HG03354 (cell line): Measurements from ENCODE around the gene ULBP1.
A peak's percentile ranks its signal among the peaks of the same experiment; 100 is the strongest.
"Not testable (repeated sequence)": the region's sequence is repeated elsewhere in the genome, so short reads cannot be mapped to it uniquely, and the experiment has no call there.

Experiments
- ATAC-seq: cut with Tn5 transposase; IDR thresholded peaks from one replicate; pipeline ENCODE4 v1.9.1; 2021; ENCODE audit warnings: mild to moderate bottlenecking; ENCODE audit not compliant: unreplicated experiment, poor library complexity, severe bottlenecking

The ULBP1 gene

DNA sequence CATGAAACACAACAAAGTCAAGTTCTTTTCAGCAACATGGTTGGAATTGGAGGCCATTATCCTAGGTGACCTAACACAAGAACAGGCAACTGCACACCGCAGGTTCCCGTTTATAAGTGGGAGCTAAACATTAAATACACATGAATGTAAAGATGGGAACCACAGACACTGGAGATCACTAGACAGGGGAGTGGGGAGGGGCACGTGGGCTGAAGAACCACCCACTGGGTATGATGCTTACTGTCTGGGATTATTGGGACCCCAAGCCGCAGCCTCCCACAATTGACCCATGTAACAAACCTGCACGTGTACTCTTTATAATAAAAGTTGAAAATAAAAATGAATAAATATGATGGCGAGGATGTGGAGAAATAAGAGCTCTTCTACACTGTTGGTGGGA lies 32.2 kb upstream of the ULBP1 start:
- no peak for ATAC-seq

GRCh38 chr6:149933036-149933435 lies 30.7 kb upstream of the ULBP1 start:
- no peak for ATAC-seq

DNA sequence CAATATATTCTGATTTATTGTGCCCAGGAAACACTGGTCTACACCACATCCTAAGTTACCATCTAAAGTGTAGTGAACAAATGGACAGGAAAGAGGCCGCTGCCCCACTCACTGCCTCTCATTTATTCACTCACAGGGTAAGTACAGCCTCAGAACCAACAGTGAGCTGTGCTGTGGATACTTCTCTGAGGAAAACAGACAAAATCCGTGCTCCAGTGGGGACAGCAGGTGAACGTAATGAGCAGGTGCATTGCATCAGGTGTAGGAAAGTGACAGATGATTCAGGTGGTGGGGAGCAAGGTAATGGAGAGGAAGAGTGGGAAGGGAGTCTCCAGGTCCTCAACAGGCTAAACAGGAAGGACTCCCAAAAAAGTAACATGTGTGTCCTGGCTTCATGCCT lies 30.3 kb upstream of the ULBP1 start:
- no peak for ATAC-seq

GRCh38 chr6:149934249-149935156 lies 29.2 kb upstream of the ULBP1 start:
- ATAC-seq = no peak

GRCh38 chr6:149935246-149935645 lies 28.5 kb upstream of the ULBP1 start:
- no peak for ATAC-seq

DNA sequence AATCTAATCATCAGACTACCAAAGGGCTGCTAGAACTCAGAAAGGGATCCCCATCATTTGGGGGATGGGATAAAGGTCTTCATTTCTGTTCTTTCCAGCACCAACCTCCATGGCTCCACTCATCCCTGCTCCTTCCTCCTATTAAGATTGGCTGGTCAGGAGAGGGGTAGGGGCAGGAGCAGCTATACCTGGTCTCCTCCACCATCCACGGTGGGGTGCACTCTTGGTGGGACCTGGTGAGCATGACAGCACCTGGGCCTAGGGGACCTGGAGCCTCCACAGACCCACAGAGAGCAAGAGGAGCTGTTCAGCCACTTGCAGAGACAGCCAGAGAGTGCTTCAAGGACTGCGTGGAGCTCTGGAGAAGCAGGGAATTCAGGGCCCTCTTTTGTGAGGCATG lies 28.1 kb upstream of the ULBP1 start:
- no peak for ATAC-seq

DNA sequence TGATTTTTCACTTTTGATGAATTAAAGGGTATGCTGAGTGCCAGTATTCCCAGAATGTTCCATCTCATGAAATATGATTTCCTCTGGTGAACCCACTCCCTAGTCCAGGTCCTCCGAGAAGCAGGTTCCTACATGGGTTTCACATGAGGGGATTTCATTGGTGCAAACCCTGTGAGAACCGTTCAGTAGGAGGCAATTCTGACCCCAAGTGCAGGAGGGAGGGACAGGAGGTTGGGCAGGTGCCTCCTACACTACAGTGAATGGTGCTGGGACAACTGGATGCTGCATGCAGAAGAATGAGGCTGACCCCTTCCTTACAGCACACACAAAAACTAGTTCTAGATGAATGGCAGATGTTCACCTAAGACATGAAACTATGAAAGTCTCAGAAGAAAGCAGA lies 27.0 kb upstream of the ULBP1 start:
- no peak for ATAC-seq

DNA sequence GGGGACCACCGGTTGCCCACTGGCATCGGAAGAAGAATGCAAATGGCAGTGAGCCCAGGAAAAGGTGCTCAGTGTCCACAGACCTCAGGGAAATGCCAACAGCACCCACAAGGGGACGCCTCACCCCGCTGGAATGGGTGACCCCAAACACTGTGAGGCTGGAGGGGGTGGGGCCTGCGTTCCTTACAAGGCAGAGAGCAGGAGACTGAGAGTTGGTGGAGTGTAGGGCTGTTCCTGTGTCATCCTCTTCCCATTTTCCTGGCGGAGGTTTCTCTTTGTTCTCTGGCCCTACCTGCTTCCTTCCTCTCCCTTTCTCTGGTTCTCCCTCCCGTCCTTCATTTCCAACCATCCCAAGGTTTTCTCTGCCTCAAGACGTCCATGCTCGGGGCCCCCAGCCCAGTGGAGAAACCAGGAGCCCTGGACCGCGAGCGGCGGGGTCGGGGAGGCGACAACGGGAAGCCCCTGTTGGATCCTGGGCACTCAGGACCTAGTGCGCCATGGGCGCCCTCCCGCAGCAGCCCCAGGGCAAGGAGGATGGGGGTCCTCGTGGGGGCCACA lies 25.7 kb upstream of the ULBP1 start:
- ATAC-seq = not testable (repeated sequence)

DNA sequence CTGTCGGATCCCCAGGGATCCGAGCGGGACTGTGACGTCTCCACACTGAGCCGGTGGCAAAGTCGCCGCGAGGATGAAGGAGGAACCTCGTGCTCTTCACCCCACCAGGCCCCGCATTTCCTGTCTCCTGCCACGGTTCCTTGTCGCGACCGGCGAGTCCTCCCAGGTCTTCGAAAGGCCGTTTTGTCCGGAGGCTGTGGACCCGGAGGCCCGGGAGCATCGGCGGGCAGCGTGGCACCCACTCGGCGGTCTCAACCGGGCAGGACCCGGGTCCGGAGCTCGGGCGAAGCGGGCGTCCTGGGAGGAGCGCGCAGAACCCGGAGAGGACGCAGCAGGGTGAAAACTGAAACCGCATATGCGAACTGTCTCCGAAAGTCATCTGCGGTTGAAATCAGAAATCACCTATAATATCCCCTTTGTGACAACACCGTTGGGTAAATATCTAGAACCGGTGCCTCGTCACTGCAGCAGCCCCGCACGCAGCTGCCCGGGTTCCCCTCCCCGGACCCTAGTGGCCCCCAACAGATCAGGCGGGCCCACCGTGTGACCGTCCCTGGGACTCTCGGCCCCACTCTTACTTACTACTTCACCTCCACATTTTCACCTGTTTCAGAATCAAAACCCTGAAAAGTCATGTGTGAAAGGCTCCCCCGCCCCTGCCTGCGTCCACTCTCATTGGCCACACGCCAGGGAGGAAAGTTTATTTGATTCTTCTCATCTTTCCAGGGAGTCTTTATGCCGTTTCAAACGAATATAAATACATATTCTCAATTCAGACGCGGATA lies 25.0 kb upstream of the ULBP1 start:
- ATAC-seq = peak; percentile 87

DNA sequence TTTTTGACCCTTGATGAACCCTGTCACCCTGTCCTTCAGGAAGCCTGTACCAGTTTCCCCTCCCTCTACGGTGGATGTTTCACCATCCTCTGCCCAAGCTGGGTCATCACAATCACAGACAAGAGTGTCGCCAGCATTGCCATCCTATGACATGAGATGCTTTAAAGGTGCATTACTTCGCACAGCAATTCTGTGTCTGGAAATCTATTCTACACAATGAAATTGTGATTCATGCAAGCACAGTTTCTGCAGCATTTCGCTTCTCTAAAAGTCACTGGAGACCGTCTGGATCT lies 24.4 kb upstream of the ULBP1 start:
- ATAC-seq = no peak

GRCh38 chr6:149939909-149940671 lies 23.7 kb upstream of the ULBP1 start:
- ATAC-seq = no peak

- no peak for ATAC-seq
Measured at GRCh38 chr6:149940672-149940982, 23.1 kb upstream of the ULBP1 start.

DNA sequence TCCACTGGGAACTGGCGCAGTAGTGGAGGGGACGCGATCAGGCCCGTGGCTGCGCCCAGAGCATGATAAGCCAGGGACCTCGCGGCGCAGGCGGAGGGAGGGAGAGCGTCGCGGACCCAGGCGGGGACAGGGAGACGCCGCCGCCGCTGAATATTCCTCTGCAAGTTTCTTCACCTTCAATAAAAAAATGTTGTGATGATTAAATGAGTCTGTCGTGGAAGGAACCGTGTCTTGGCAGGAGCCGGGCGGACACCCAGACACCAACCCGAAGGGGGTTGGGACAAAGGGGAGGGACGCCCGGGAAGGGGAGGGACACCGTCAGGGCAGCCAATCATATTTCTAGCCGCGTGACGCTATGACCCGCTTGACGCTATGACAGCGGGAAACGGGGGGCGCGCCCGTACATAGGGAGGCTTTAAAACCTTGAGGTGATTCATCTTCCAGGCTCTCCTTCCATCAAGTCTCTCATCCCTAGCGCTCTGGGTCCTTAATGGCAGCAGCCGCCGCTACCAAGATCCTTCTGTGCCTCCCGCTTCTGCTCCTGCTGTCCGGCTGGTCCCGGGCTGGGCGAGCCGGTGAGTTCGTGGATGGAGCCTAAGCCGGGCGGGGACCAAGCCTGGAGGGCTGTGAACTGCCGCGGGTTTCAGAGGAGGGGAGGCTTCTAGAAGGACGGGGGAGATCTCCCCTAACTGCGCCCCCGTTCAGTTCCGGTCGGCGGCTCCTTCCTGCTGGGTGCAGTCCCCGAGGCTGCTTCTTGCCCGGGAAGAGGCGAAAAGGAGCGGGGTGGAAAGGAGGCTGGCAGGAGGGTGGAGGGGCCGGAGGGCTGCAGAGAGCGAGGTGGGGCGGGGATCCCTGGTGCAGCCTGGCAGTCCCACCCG lies 21.9 kb upstream of the ULBP1 start, which contains the start of gene ULBP2:
TSS of gene ULBP2 (plus strand) at position 432 of the 878 bp plus-strand sequence. CDS start at position 491, 59 bp downstream.
- ATAC-seq = no peak

- ATAC-seq = no peak
Measured at GRCh38 chr6:149942461-149942829, 21.3 kb upstream of the ULBP1 start.

DNA sequence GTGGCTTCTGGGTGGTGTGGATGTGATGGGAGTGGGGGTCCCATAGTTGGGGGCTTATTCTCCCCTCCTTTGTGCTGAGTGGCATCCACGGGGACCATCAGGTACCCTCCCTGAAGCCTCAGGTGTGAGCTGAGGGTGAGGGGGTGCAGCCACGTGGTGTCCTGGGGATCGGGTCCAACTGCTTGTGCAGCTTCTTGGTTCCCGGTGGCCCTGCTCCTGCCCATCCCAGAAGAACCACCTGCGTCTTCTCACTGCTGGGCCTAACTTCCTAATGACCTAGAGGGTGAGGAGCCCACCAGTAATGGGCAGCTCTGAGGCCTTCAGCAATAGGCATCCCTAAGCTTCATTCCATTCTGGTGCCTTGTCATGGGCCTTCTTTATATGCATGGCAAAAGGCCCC lies 20.4 kb upstream of the ULBP1 start:
- ATAC-seq = not testable (repeated sequence)

DNA sequence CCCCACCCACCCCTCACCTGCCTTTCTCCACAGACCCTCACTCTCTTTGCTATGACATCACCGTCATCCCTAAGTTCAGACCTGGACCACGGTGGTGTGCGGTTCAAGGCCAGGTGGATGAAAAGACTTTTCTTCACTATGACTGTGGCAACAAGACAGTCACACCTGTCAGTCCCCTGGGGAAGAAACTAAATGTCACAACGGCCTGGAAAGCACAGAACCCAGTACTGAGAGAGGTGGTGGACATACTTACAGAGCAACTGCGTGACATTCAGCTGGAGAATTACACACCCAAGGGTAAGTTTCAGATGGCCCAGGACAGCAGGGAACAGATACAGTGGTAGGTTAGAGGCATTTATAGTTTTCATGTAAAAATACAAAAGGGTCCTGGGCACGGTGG lies 18.5 kb upstream of the ULBP1 start:
- ATAC-seq = not testable (repeated sequence)

DNA sequence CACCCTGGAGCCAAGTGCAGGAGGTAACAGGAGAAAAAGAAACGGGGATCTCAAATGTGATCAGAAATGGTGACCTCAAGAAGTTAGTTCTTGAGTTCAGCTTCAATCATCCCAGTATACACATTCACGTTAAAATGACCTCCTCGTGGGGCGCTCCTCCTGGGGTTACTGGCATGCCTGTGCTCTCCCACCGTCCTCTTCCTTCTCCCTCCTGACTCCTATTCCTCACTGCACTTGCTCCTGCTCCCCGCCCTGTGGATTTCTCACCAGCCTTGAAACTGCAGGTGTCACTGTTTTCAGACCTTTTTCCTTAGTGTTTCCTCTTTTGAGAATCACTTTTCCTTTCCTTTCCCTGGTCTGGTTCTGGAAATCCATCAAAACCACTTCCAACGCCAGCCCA lies 17.1 kb upstream of the ULBP1 start:
- ATAC-seq = not testable (repeated sequence)

DNA sequence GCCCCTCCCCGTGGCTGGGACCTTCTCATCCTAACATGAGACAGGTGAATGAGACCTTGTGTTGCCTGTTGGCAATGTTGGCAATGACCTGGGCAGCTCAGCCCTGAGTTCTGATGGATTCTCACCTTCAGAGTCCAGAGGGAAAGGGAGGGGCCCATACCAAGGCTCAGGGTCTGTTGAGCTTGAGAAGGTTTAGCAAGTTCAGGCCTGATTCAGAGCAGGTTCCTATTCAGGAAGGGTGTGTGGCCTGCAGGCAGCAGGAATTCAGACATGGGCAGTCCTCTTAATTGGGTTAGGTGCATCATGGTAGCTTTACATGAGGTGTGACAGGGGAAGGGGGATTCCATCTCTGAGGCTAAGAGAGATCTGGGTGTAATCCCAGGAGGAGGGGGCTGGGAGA lies 16.2 kb upstream of the ULBP1 start:
- ATAC-seq = not testable (repeated sequence)

GRCh38 chr6:149948011-149948410 lies 15.7 kb upstream of the ULBP1 start:
- ATAC-seq = no peak
